ENCODE results near the gene PPP2R5E.

DNA sequence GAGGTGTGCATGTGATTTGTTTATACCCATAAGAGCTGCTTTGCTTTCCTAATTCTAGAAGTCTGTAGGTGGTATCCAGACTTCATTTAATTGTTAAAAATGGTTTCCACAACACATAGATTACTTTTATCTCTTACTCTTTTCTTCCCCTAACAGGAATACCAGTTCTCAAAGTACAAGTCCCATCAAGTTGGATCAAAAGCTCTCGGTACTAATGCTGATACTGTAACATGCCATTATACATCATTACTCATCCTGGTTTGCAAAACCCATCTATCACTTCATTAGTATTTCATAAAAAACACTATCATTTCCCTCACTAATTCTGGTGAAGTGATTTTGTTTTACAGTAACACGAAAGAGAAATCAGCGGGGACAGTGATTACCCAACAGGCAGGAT is 94.3 kb downstream of the PPP2R5E start:
- TF ChIP-seq, protein P1, sequence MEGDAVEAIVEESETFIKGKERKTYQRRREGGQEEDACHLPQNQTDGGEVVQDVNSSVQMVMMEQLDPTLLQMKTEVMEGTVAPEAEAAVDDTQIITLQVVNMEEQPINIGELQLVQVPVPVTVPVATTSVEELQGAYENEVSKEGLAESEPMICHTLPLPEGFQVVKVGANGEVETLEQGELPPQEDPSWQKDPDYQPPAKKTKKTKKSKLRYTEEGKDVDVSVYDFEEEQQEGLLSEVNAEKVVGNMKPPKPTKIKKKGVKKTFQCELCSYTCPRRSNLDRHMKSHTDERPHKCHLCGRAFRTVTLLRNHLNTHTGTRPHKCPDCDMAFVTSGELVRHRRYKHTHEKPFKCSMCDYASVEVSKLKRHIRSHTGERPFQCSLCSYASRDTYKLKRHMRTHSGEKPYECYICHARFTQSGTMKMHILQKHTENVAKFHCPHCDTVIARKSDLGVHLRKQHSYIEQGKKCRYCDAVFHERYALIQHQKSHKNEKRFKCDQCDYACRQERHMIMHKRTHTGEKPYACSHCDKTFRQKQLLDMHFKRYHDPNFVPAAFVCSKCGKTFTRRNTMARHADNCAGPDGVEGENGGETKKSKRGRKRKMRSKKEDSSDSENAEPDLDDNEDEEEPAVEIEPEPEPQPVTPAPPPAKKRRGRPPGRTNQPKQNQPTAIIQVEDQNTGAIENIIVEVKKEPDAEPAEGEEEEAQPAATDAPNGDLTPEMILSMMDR (IDR thresholded peaks at IDR 0.05), result no peak
- TF ChIP-seq POLR2A (IDR thresholded peaks at IDR 0.05; ENCODE audit: low read depth), result no peak
